GM19438 (cell line): ENCODE results near the gene GUCA2B.

ENCODE experiments used
- ATAC-seq: cut with Tn5 transposase; IDR thresholded peaks from one replicate; pipeline ENCODE4 v1.9.1; 2021; ENCODE audit warnings: low read depth; ENCODE audit not compliant: unreplicated experiment

GUCA2B gene

GRCh38 chr1:42152907-42153600 is at the start of gene GUCA2B:
Gene GUCA2B (plus strand): TSS chr1:42153410. CDS start chr1:42153451, 41 bp downstream.
- no peak for ATAC-seq

- no peak for ATAC-seq
These were observed 48.2 kb upstream of the GUCA2B start for GRCh38 chr1:42105025-42105424.

- ATAC-seq: no peak
These were observed 44.9 kb upstream of the GUCA2B start for GRCh38 chr1:42108309-42108708.

DNA sequence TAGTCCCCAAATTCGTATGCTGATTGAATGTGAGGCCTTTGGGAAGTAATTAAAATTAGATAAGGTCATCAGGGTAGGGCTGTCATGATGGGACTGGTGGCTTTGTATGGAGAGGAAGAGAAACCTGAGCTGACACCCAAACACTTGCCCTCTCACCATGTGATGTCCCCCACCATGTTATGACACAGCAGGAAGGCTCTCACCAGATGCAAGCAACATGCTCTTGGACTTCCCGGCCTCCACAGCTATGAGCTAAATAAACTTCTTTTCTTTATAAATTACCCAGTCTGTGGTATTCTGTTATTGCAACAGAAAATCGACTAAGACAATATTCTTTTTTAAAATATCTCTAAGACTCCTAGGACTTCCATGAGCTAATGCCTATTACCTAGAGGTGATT is 43.6 kb upstream of the GUCA2B start:
- no peak for ATAC-seq

DNA sequence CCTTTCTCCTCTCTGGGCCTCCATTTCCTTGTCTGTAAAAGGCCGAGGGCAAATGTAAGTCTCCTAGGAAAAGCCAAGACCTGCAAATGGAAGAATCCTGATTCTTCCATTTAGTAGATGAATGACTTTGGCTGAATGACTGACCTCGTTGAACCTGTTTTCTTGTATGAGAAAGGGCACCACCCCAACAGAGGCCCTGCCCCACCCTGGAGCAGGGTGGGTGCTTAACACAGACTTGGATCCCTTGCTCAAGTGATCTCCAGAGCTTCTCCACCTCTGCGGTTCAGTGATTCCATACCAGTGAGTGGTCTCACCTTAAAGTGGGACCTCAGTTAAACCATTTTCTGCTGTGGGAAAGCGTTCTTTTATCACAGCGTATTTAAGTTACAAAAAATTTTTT is 39.0 kb upstream of the GUCA2B start:
- ATAC-seq: no peak

GRCh38 chr1:42117214-42117613 is 36.0 kb upstream of the GUCA2B start:
- no peak for ATAC-seq

GRCh38 chr1:42118125-42118524 is 35.1 kb upstream of the GUCA2B start:
- ATAC-seq: no peak

DNA sequence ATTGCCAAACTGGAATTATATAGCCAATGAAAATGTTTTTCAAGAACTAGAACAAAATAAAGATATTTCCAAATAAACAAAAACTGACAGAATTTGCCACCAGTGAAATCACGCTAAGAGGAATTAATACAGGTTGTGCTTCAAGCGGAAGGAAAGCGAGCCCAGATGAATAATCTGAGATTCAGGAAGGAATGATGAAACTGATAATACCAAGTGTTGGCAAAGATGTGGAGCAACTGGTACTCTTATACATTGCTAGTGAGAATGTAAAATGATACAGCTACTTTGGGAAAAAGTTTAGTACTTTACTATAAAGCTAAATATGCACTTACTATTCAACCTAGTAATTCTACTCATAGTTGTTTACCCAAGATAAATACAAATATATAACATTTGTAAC is 30.8 kb upstream of the GUCA2B start:
- ATAC-seq: no peak

DNA sequence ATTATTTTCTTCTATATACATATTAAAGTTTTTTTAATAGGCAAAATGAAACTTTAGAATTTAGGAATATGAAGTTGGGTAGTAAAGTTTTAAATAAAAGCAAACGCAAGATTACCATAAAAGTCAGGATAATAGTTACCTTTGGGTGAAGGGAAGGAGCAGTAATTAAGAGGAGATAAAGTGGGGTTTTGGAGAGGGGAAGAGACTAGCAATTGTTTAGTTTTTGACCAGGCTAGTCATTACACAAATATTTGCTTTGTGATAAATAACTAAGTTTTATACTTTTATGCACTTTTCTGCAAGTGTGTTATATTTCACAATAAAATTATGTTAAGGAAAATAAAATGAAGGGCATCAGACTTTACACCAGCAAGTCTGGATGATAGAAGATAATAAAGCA is 27.7 kb upstream of the GUCA2B start:
- no peak for ATAC-seq

- no peak for ATAC-seq
These were observed 25.4 kb upstream of the GUCA2B start for GRCh38 chr1:42127767-42128166.

DNA sequence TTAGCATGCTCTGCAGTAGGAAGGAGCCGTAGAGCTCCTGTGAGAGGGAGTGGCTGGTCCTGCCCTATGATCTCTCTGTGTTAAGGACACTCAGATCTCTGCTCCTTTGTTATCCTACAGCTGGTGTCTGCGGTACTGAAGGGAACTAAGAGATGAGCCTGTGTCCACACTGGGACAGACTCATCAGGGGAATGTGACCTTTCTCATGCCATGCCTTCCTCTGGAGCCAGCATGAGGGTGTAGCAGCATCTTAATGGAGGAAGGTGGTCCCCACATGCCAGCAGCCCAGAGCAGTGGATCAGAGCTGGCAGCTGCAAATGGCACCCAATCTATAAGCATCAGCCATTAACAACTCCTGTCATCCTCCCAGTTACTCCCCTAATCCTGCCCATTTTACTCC is 24.7 kb upstream of the GUCA2B start:
- ATAC-seq: no peak

- ATAC-seq: no peak
These were observed 24.2 kb upstream of the GUCA2B start for GRCh38 chr1:42128964-42129363.

DNA sequence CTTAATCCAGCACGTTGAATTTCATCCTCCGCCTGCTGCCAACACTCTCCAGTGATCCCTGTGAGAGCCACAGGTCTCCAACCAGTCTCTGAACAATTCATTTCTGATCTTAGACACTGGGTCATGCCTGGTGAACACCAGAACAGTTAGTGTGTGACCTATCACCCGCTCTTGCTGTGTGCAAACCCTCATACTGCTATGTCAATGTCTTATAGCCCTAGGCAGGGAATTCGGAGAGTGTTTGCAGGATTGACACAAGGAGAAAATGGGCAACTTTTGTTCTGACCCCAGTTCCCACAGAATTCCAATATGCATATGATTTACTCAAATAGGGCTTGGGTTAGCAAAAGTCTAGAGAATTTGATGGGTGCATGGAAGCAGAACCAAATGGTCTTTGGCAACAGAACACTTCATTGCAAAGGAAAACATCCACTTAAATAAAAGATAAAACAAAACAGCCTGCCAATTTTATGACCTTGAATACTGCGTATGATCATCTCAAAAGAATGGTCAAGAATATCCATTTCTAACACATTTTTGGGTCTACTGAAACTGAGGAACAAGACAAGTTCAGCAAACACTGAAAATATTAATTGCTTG is 23.0 kb upstream of the GUCA2B start:
- no peak for ATAC-seq

- no peak for ATAC-seq
These were observed 19.8 kb upstream of the GUCA2B start for GRCh38 chr1:42133390-42133789.

DNA sequence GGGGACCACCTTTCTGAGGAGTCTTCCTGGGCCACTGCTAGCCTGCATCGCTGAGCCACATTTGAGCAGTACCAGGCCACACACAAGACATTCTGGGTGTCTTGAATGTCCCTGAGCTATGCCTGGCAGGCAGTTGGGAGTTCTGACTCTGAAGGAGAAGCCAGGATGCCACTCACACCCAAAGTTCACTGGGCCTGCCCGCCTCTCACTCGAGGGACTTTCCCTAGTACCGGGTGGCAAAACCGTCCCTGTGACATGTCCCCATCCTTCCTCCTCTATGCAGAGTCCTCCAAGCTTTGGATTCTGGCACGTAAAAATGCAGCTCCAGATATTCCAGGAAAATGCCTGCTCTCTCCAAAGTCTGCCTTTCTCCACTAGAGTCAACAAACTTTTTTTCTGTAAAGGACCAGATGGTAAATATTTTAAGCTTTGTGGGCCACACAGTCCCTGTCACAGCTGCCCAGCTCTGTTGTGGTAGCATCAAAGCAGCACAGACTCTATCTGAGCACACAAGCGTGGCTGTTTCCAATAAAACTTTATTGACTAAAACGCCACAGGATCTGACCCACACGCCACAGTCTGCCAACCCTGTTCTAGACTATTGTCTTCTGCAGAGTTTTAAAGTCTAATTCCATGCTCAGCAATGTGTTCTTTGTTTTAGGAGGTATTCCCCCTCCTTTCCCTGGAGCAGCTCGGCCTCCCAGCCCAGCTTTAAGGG is 19.2 kb upstream of the GUCA2B start:
- ATAC-seq: no peak

GRCh38 chr1:42135426-42135825 is 17.8 kb upstream of the GUCA2B start:
- ATAC-seq: no peak

- no peak for ATAC-seq
These were observed 16.7 kb upstream of the GUCA2B start for GRCh38 chr1:42136466-42136865.

DNA sequence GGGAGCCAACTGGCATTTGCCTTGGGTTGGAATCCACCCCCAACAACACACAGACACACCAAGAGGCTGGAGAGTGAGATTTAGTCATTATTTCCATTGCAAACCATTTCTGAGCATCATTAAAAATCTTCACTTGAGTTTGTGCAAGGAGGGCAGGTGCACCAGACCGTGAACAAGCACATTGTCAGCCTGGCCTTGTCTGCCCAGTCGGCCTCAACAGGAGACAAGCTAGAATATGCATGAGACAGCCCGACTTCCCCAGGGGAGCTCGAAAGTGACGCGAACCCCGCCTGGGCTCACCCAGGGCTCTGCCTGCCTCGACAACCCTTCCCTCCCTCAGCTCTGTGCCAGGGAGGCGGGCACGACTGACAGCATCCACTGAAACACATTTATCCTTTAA is 15.4 kb upstream of the GUCA2B start:
- no peak for ATAC-seq

GRCh38 chr1:42138586-42138985 is 14.6 kb upstream of the GUCA2B start:
- no peak for ATAC-seq

- ATAC-seq: no peak
These were observed 13.8 kb upstream of the GUCA2B start for GRCh38 chr1:42139444-42139843.

GRCh38 chr1:42140191-42140590 is 13.0 kb upstream of the GUCA2B start:
- no peak for ATAC-seq

GRCh38 chr1:42141978-42142377 is 11.2 kb upstream of the GUCA2B start:
- ATAC-seq: no peak
